ENCODE measurements around the gene TOR1AIP1. TPM values are rescaled to one million over a fixed set of nuclear protein-coding genes. Genes with fewer than 3 reads are reported as not detected.

Gene TOR1AIP1
- total RNA-seq, 1 experiment from 2014 or later, result 17.3 TPM

Other genes starting within 250 kb of the TOR1AIP1 start
- 0.07 to 0.09 TPM (median 0.07 TPM) in 3 replicates for gene FAM163A, start 139.0 kb upstream of the TOR1AIP1 start, total RNA-seq (2021)
- 57.1 to 58.0 TPM (median 57.2 TPM) in 3 replicates for gene TOR1AIP2, start 4.5 kb upstream of the TOR1AIP1 start, total RNA-seq (2021)
- 34.2 to 36.7 TPM (median 35.4 TPM) in 3 replicates for gene CEP350, start 72.5 kb downstream of the TOR1AIP1 start, total RNA-seq (2021)

Measured in WTC11 (cell line).